GM19395 (cell line): ENCODE data around the gene XCR1.
"Not testable (repeated sequence)": the region's sequence is repeated elsewhere in the genome, so short reads cannot be mapped to it uniquely, and the experiment has no call there.

Experiments
- ATAC-seq: cut with Tn5 transposase; IDR thresholded peaks from one replicate; pipeline ENCODE4 v1.9.1; 2021; ENCODE audit warnings: mild to moderate bottlenecking, moderate library complexity; ENCODE audit not compliant: unreplicated experiment

XCR1 gene

DNA sequence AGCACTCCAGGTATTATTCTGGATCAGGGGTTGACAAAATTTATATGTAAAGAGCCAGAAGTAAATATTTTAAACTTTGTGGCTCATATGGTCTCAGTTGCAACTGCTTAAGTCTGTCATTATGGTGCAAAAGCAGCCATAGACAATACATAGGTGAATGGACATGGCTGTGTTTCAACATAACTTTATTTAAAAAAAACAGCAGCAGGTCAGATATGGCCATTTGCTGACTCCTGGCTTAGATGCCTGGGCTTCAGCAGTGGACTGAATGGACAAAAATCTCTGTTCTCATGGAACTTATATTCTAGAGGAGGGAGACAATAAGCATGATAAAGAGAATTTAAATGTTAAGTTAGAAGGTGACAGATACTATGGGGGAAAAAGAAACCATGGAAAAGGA lies 20.0 kb downstream of the XCR1 start:
- ATAC-seq = no peak

DNA sequence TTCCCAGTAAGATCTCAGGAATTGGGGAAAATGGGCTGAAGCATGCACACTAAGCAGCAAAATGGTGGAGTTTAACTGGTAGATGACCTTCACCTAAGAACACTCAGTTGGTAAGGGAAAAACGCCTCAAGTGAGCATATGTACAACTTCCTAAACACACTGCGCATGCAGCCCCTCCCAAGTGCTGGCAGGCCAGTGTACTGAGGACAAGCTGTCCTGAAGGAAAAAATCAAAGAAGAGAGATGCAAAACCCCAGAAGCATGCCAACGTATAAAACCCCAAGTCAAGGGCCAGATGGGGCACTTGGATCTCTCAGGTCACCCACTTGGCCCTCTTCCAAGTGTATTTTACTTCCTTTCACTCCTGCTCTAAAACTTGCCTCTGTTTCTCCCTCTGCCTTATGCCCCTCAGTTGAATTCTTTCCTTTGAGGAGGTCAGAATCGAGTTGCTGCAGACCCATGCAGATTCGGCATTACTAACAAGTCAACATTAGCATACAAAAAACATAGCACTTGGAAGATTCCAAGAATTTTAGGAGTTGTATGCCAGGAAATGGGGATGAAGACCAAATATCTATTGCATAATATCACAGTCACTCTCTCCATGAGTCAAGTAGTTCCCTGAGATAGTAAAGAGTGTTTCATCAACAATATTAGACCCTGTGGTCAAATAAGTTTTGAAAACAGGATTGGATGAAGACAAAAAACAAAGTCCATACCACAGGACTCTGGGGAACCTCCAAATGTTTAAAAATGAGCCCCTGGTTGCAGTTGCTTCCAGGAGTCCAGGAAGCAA lies 20.8 kb downstream of the XCR1 start:
- ATAC-seq = no peak

DNA sequence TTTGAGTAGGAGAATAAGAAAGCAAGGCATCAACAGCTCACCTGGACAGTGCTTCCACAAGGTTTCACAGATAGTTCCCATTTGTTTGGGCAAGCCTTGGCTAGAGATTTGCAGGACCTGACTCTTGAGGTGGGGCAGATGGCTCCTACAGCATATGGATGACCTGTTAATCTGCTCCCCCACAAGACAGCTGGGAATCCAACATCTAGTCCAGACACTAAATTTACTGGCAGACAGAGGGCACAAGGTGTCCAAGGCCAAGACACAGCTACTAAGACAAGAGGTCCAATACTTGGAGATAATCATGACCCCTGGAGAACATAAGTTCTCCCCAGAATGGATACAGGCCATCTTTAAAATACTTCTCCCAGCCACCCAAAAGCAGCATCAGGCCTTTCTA lies 23.6 kb downstream of the XCR1 start:
- ATAC-seq = not testable (repeated sequence)

DNA sequence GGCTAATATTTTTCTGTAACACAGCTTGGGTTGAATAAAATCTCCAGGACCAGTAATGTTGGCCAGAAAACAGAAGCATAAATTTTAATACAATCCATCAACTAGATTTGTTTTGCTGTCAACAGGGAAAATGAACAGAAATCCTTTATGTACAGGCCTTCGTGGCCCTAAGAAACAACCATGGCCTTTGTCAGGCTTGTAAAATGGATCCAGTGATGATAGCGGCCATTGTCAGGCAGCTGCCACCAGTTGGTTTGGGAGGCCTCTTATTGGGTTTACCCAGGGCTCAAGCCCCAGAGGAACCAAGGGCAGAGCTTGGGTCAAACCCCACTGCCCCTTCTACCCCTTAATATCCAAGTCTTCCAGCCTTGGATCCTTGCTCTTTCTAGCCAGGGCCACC lies 26.1 kb downstream of the XCR1 start:
- no peak for ATAC-seq

DNA sequence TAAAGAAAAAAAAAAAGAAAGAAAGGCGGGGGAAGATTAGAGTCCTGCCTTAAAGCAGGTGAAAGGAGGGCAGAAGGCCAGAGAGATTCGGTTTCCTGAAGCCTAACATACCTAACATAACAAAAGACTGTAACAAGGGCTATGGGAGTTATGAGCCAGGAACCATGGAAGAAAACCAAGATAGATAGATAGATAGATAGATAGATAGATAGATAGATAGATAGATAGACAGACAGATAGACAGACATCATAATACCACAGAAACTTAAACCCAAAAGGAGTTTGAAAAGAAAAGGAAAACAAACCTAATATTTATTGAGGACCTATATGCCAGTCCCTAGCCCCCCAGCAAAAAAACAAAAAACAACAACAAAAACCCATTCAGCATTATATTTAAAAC lies 29.3 kb downstream of the XCR1 start:
- no peak for ATAC-seq

DNA sequence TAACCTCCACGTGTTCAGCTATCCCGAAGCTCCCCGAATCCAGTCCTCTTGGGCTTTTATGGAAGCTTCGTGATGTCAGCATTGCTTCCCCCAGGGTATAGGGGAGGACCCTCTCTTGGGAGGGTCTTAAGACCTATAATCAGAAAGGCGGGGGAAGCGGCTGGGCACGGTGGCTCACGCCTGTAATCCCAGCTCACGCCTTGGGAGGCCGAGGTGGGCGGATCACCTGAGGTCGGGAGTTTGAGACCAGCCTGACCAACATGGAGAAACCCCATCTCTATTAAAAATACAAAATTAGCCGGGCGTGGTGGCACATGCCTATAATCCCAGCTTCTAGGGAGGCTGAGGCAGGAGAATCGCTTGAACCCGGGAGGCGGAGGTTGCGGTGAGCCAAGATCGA lies 29.8 kb downstream of the XCR1 start:
- not testable (repeated sequence) for ATAC-seq

DNA sequence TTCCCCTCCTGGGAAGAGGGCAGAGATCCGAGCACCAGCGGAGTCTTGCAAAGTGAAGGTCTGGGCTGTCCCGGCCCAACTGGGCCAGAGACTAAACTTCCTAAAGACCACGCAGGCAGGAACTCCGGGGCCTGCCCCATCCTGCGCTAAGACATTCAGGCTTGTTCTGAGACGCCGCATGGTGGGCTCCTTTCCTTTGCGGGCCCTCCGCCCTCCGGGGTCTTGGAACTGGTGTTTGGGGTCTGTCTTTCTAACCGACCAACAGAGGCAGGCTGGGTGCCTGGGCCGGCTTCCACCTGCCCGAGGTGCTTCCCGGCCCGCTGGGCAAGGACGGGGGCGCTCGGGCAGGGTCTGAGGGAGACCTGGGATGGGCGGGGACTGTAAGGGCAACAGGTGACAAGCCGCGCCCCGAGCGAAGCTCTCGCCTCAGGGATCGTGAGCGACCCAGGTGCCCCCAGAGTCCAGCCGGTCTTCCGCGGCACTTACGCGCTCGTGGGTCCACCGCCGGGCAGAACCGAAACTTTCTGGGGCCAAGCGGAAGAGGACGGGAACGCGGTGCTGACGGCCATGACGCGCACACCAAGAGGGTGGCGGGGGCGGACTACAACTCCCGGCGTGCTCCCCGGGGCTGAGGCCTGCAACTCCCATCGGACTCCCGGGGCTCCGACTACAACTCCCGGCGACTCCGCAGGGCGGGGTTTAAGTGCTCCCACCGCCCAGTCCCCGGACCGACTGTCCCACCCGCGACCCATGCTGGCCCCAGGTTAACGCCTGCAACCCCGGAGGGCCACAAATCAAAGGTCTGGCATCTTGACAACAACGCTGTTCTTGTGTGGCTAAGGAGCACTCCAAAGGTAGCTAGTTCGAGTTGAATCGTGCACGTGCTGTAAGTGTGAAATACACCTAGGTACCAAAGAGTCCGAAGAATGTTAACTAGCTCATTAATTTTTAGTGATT lies 31.8 kb downstream of the XCR1 start, which contains the start of gene FYCO1:
Gene FYCO1, minus strand, starts transcription at position 589 of the 957 bp plus-strand sequence. CDS start 10,914 bp downstream, outside the sequence.
- peak; percentile 91 for ATAC-seq

DNA sequence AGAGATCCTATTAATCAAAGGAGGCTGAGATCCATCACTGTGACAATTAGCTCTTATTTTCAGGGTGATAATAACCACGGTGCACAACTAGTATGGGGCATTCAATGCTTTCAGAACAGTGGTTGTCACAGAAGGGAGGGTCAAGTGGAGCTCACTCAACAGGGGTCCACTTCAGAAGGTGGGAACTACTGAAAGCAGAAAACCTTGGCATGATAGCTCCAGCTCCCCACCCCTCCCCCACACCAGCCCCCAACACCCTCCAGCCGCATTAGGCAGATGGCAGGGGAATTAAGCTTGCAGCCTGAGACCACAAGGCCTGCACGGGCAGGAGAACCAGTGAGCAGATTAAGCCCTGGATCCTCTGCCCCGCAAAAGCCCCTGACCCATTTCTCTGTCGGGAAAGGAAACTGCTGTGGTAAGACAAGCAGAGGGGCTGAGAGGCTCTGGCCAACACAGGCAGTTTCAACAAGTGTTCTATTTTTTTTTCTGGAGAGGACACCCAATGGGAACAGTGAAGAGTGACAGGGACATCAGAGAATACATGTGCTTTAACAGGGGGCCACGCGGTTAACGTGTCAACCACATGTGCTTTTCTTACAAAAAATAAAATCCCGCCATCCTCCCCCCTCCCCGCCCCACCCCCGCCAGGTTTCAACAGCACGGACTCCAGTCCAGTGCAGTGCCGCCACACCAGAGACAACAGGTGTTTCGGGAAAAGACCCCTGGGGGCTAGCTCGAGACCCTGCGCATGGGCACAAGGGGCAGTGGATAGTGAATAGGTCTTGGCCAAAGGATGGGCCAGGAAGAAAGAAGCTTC lies 32.7 kb downstream of the XCR1 start:
- ATAC-seq = peak; percentile 16

DNA sequence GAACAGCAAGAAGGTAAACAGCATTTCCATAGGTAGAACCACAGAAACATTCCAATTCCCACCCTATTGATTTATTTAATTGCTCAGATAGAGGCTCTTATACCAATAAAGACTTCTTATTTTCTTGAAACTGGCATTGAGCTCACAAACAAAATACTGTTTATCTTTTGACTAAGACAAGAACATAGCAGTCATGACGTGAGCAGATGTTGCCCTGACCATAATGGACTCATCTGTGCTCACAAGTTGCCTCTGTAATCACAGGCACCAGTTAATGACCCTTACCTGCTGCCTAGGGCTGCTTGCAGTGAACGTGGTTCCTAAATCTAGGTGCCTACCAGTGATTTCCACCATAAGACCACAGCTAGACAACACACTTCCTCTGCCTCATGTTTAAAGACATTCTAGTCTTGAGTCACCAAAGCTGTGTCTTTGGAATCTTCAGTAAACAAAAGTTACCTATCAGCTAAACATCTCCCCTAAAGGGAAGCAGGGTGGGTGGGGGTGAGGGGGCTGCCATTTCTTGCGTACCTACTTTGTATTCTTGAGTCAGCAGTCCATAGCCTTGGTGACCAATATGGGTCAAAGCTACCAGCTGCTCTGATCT lies 33.8 kb downstream of the XCR1 start:
- no peak for ATAC-seq

DNA sequence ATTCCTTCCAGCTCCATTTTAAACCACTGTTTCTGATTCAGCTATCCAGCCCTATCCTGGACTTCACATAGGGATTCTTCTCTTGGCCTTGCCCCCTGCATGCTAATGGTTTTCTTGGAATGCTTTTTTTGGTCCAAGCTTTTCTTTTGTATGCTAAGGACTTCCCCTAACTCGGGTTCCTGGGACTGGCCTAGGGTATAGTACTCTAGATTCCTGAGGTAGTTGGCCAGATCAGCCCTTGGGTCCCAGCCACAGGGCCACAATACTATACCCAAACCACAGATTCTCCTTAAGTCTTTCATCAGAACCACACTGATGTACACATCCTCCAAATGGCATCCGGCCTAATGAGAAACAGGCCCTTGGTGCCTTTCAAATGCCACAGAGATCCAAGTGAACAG lies 34.5 kb downstream of the XCR1 start:
- no peak for ATAC-seq

DNA sequence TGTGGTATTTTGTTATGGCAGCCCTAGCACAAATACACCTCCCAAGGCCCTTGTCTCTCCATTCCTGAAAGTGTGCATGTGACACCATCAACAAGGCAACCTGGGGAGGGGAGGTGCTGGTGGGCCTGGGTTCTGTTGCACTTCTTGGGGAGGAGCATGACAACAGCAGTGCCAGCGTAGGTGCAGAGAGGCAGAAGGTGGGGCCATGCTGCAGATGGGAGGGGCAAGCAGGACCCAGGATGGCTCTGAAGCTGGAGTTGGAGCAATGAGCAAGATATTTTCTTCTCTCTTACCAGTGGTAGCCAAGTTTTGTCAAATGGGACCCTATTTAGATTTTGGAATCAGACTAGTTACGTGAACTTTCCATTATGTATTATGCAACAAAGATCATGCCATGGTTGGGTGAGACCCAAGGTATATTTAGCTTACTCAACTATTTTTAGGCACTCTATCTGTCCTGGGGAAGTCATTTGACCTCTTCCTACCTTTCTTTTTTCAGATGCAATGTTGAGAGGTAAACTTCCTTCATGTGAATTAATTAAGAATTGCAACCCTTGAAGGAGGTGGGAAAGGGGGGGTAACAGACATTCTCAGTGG lies 35.1 kb downstream of the XCR1 start:
- ATAC-seq = no peak

DNA sequence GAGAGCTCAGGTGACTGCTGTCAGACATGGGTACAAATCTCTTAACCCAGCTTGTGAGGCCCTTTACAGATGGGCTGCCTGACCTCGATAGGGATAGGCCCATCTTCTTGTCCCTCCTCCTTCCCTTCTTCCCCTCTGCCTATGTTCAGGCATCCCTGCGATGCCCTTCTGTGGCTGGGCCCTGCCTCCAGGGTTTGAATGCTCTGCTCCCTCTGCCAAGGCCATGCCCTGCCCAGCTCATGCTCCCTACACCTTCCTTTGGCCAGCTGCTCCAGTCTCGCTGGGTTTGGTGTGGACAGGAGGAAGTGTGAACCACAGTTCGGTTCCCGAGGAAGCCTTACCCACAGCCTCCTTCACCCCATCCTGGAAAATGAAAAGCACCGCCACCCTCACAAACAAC lies 35.9 kb downstream of the XCR1 start:
- ATAC-seq = no peak

DNA sequence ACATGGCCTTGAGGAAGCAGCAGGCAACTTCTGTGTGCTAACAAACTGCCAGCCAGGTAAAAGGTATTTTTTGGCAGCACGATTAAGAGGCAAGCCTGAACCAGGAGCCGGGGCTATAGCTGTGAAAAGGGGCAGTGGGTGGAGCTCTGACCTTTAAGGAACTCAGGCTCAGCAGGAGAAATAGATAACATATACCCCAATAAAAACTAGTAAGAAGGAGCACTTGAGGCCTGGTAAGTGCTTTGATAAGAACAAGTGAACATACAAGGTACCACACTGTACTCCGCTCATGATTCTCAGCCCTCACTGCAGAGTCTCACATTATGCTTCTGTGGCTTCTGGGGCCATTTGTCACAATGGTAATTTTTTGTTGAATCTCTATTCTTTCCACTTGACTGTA lies 37.1 kb downstream of the XCR1 start:
- ATAC-seq = no peak

DNA sequence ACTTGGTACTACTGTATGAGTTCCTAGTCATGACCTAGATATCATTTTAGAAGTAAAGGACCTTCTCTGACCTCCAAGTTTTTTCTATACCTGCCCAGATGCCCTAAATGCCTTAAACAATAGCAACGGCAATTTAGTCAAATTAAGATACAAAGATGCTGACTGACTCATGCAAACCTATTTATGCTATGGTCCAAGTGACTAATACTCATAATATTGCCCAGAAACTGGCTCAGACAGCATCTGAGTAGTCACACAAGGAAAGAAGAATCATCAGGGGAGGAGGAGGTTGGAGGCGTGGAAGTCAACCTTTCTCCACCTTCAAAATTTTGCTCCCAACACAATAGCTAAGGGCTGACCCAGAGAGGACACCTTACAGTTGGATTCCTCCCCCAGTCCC lies 38.5 kb downstream of the XCR1 start:
- ATAC-seq = no peak

DNA sequence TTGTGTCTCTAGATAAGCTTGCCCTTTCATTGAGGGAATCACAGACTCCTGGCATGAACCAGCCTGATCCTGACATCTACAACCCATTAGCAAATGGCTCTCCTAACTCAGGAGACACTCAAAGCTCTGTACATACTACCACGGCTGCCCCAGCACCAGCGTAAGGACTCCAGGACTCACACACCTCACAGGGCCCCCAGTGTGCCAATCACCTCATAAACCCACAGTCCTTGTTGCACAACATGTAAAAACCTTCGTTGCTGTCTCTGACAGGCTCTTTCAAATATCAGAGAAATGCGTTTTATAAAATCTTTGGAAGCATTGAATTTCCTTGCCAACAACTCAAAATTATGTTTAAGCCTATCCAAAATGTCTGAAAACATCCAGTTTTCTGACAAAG lies 38.9 kb downstream of the XCR1 start:
- no peak for ATAC-seq

DNA sequence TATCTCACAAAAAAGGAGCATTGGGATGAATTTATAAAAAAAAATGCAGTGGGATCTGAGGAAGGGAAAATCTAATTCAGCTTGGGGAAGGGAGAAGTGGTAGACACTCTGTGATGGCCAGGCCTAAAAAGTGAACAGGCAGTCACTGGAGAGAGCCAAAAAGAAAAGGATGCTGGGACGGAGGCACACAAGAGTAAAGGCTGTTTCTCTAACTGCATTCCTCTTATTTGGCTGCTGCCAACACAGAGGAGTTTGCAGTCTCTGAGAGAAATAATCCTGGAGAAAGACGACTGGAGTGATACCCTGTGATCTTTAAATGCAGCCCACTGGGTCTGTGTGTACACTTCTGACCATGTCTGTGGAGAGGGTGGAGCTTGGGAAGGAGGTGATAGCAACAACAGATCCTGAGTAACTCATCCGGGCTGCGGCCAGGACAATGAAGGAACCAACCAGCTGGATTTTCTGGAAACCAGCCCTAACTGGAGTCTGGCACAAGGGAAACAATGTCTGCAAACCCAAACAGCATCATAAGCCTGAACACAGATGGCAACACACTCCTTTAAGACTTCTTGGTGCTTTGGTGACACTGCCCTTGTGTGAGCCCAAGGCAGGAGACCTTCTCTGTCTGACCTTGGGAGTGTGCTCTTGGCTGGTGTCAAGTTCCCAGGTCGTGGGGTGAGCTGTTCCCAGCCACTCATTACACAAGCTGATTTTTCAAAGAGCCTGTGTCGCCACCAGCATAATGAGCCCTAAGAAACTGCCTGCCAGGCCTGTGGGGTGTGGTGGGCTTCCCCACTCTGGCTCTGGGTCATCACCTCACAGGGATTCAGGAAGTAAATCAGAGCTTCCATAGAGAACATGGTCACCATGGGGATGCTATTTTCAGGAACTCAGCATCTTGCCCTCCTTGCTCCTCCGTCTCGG lies 39.7 kb downstream of the XCR1 start:
- ATAC-seq = no peak

DNA sequence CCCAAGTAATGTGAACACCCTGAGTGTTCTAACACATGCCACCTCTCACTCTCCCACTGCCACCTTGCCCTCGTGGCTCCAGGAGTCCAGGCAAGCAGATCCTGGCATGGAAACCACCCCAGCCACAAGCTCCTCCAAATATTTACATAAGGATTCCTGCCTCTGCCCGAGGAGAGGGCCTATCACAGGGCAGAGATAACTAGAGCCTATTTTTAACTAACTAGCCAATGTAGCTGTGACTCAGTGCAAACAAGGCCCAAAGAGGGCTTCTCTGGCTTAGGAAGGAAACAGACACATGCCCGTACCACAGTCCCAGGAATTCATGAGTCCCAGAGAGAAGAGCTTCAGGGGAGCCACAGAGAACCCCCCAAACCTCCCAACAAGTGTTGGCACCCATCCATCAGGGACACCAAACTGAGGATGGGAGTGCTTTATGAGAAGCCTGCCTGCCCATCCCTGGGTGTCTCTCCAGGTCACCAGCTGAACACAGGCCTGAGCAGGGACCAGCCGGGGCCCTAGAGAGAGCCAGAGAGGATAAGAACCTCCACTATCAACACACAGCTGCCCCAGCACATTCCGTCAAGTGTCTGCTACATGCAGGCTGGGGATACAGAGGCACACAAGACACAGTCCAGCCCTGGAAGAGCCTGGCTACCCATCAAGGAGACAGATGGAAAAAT lies 40.8 kb downstream of the XCR1 start:
- ATAC-seq = no peak

DNA sequence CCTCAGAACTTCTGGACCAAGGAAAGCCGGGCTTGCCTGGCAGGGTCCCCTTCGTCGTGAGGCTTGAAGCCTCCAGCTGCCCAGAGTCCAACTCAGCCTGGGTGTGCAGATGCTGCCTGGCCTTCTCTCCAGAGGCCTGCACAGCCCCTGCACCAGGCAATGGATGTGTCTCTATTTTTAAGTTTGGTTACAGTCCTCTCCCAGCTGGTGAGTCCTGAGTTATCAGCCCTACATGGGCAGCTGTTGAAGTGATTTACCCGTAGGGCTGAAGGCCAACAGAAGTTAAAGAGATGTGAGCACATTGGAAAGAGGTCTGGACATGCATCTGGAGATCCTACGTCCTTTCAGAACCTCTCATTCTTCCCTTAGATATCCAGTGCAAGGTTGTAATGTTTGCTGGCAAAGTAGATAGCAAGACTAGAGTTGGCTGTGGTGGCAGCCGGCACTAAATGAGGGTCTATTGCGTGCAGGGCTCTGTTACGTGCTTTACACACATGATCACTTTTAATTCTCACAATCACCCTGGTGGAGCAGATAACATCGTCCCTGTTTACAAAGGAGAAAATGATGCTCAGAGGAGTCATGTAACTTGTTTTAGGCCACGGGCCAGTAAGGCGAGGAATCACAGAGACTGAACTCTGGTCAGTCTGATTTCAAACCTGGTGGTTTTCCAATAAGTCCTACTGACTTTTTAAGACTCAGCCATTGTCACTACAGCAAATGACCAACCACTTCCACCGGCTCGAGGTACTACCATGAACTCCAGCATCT lies 41.6 kb downstream of the XCR1 start:
- ATAC-seq = no peak
